IMR-90 (cell line): Measurements from ENCODE around the gene RUFY2. TPM values are rescaled to one million over a fixed set of nuclear protein-coding genes. Genes with fewer than 3 reads are reported as not detected.

Experiments used
- ATAC-seq: fragments of 200-7000 bp; cut with Tn5 transposase; 2 replicates; pipeline ENCODE4 v1.9.1; 2020; ENCODE audit warnings: low read depth, mild to moderate bottlenecking, moderate library complexity
- BruUV-seq: library from RNA; stranded (reverse); fragments of 400-500 nt; replicated peaks from 2 replicates; lab custom pipeline; 2021; lab: Mats Ljungman, UMichigan
- CTCF ChIA-PET: fragments of 300-600 bp; formaldehyde crosslinking; extraction: SDS; loops from one replicate; lab custom pipeline; 2021; ENCODE audit warnings: antibody characterized with exemption; lab: Yijun Ruan, JAX
- POLR2A ChIA-PET: fragments of 300-600 bp; sonication (Branson Sonifier 250); formaldehyde crosslinking; loops from one replicate; lab custom pipeline; 2022; ENCODE audit warnings: antibody characterized with exemption; ENCODE audit not compliant: unreplicated experiment; lab: Charles Lee
- DNase-seq: peaks from one replicate; pipeline ENCODE4 v3.0.0; 2013
- H2AFZ ChIP-seq: replicated peaks from 2 replicates; pipeline ENCODE3; 2013; ENCODE audit warnings: low read length, mild to moderate bottlenecking; ENCODE audit not compliant: poor library complexity
- H2AK5ac ChIP-seq: 2 replicates; pipeline ENCODE4 v1.6.1; 2013; ENCODE audit warnings: low read depth, low read length, inconsistent platforms
- H2AK9ac ChIP-seq: replicated peaks from 2 replicates; pipeline ENCODE3; 2013; ENCODE audit warnings: mild to moderate bottlenecking, low read depth, low read length, moderate library complexity; ENCODE audit not compliant: poor library complexity
- H2BK120ac ChIP-seq: 2 replicates; pipeline ENCODE4 v1.6.1; 2013; ENCODE audit warnings: low read depth, low read length, inconsistent platforms
- H2BK15ac ChIP-seq: 3 replicates; pipeline ENCODE4 v1.6.1; 2013; ENCODE audit warnings: low read depth, low read length, inconsistent platforms
- H2BK20ac ChIP-seq: 2 replicates; pipeline ENCODE4 v1.6.1; 2013; ENCODE audit warnings: low read depth, mild to moderate bottlenecking, inconsistent platforms, low read length, moderate library complexity
- H2BK5ac ChIP-seq: 2 replicates; pipeline ENCODE4 v1.6.1; 2013; ENCODE audit warnings: mild to moderate bottlenecking, low read depth, low read length, inconsistent platforms; ENCODE audit not compliant: poor library complexity, severe bottlenecking
- H3K14ac ChIP-seq: replicated peaks from 2 replicates; pipeline ENCODE4 v1.6.1; 2013; ENCODE audit warnings: low read depth, low read length, inconsistent platforms
- H3K18ac ChIP-seq: 2 replicates; pipeline ENCODE4 v1.6.1; 2013; ENCODE audit warnings: low read depth, low read length, control low read depth
- H3K23ac ChIP-seq: 2 replicates; pipeline ENCODE4 v1.6.1; 2013; ENCODE audit warnings: low read depth, low read length, inconsistent platforms
- H3K27ac ChIP-seq: 2 replicates; pipeline ENCODE4 v1.5.1; 2013; ENCODE audit warnings: mild to moderate bottlenecking, control low read depth, low read length; ENCODE audit not compliant: insufficient read depth
- H3K27me3 ChIP-seq: 2 replicates; pipeline ENCODE4 v1.6.1; 2013; ENCODE audit warnings: low read length; ENCODE audit not compliant: control insufficient read depth, insufficient read depth
- H3K36me3 ChIP-seq: 2 replicates; pipeline ENCODE4 v1.6.1; 2013; ENCODE audit warnings: low read length, mixed read lengths; ENCODE audit not compliant: control insufficient read depth, insufficient read depth
- H3K4ac ChIP-seq: 2 replicates; pipeline ENCODE4 v1.6.1; 2013; ENCODE audit warnings: low read depth, low read length, inconsistent platforms
- H3K4me1 ChIP-seq: 2 replicates; pipeline ENCODE4 v1.6.1; 2013; ENCODE audit warnings: low read length, mixed read lengths; ENCODE audit not compliant: control insufficient read depth, insufficient read depth
- H3K4me2 ChIP-seq: 2 replicates; pipeline ENCODE4 v1.6.1; 2013; ENCODE audit warnings: low read depth, mild to moderate bottlenecking, control low read depth, low read length, moderate library complexity
- H3K4me3 ChIP-seq: 2 replicates; pipeline ENCODE4 v1.5.1; 2013; ENCODE audit warnings: low read depth, mild to moderate bottlenecking, control low read depth, low read length, moderate library complexity; ENCODE audit not compliant: insufficient read depth
- H3K56ac ChIP-seq: 2 replicates; pipeline ENCODE4 v1.6.1; 2013; ENCODE audit warnings: low read length, inconsistent platforms; ENCODE audit not compliant: insufficient read depth; ENCODE audit errors: extremely low read depth
- H3K79me1 ChIP-seq, 2 experiments: 2 replicates each; pipeline ENCODE4 v1.6.1; 2013; ENCODE audit warnings: low read length in 2 of 2, inconsistent platforms in 1 of 2, low read depth in 1 of 2
- H3K9ac ChIP-seq: 2 replicates; pipeline ENCODE4 v1.6.1; 2013; ENCODE audit warnings: low read depth, low read length, control low read depth
- H3K9me1 ChIP-seq: 2 replicates; pipeline ENCODE4 v1.6.1; 2013; ENCODE audit warnings: low read length, inconsistent platforms; ENCODE audit not compliant: insufficient read depth
- H3K9me3 ChIP-seq: 2 replicates; pipeline ENCODE4 v1.6.1; 2013; ENCODE audit warnings: low read length; ENCODE audit not compliant: control insufficient read depth, insufficient read depth
- H4K20me1 ChIP-seq: 2 replicates; pipeline ENCODE4 v1.6.1; 2013; ENCODE audit warnings: low read length, inconsistent platforms; ENCODE audit not compliant: insufficient read depth
- H4K5ac ChIP-seq: 2 replicates; pipeline ENCODE4 v1.6.1; 2013; ENCODE audit warnings: mild to moderate bottlenecking, low read depth, low read length, control low read depth
- H4K8ac ChIP-seq, 2 experiments: 2 replicates each; pipeline ENCODE4 v1.6.1; 2013; ENCODE audit warnings: low read depth in 2 of 2, low read length in 2 of 2, control low read depth in 1 of 2, inconsistent platforms in 1 of 2
- H4K91ac ChIP-seq: 2 replicates; pipeline ENCODE4 v1.6.1; 2013; ENCODE audit warnings: low read depth, low read length, inconsistent platforms; ENCODE audit not compliant: insufficient read depth
- BHLHE40 ChIP-seq: fragments of 150-350 bp; IDR thresholded peaks from 2 replicates; pipeline ENCODE4 v1.6.1; 2016; ENCODE audit warnings: mild to moderate bottlenecking, low read depth, low read length
- FOS ChIP-seq: fragments of 150-350 bp; IDR thresholded peaks from 2 replicates; pipeline ENCODE4 v1.6.1; 2016; ENCODE audit warnings: low read depth, low read length
- MAFK ChIP-seq: IDR thresholded peaks from 2 replicates; pipeline ENCODE4 v1.6.1; 2012; ENCODE audit warnings: low read depth, low read length, improper control_type of control experiment
- RAD21 ChIP-seq: IDR thresholded peaks from 2 replicates; pipeline ENCODE4 v1.6.1; 2012; ENCODE audit warnings: low read length, improper control_type of control experiment
- WGBS, 2 experiments: methylation state at CpG; one replicate each; pipeline versions ENCODE4 v1.1.5 to v1.1.7; 2013; ENCODE audit warnings: missing lambda C conversion rate in 2 of 2; ENCODE audit not compliant: insufficient read length in 1 of 2; ENCODE audit errors: extremely low coverage in 2 of 2; 5-methylcytosine and 5-hydroxymethylcytosine counted together
- dilution Hi-C: fragments of 300-500 bp; cut with HindIII; formaldehyde crosslinking; loops from one replicate; pipeline ENCODE4 v1.14.3; 2018; ENCODE audit warnings: low sequenced_read_pairs; ENCODE audit not compliant: unreplicated experiment
- in situ Hi-C: fragments of 300-500 bp; cut with MboI; formaldehyde crosslinking; loops from 3 replicates; pipeline ENCODE4 v1.14.3; 2019; ENCODE audit warnings: low sequenced_read_pairs, inconsistent platforms, mixed read lengths
- intact Hi-C: fragments of 100-400 bp; cut with micrococcal nuclease; formaldehyde crosslinking; loops from 2 replicates; pipeline ENCODE4 v1.10.0; 2022
- polyA plus RNA-seq, 3 experiments: library from polyadenylated mRNA; depleted of rRNA; stranded (reverse); fragments of >200 nt; gene quantifications; 2 replicates each; pipeline ENCODE4 v1.2.3, GENCODE V29; 2012; ENCODE audit warnings: low replicate concordance in 1 of 3
- total RNA-seq: library from RNA; depleted of rRNA; stranded (reverse); fragments of >200 nt; gene quantifications from 2 replicates; pipeline ENCODE4 v1.2.3, GENCODE V29; 2012
- TF ChIP-seq, protein P1 (sequence below): fragments of 150-350 bp; IDR thresholded peaks from 2 replicates; pipeline ENCODE4 v1.6.1; 2016; ENCODE audit warnings: low read depth, mild to moderate bottlenecking, low read length, moderate library complexity, borderline replicate concordance

Gene RUFY2
- total and polyA plus RNA-seq, 2 of the 4 experiments (the other 2 are of a cell fraction), result 6.7 to 6.8 TPM

DNA sequence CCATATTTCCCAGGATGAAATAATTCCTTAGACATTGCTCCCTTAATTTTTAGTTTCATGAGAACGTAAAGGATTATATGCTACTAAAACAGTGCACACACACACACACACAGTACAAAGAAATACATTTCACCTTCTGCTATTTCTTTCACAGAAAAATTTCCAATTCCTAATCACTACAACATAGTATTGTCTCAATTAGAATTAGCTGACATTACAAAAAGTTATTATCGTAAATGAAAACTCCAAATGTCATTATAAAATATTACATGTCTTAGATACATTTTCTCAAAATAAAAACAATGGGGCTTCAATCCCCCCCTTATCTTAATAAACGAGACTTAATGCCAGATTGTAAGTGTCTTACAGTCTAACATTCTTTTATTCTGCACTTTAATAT, 12.3 kb upstream of the RUFY2 start:
- no peak overlapping the region for H3K4ac ChIP-seq
- no peaks in the 10 kb centered on the region for H3K9me3 ChIP-seq
- H3K14ac ChIP-seq, result no peak overlapping the region
- no peak overlapping the region for H3K4me3 ChIP-seq
- no peak overlapping the region for H3K27ac ChIP-seq
- H2AK9ac ChIP-seq, result no peak overlapping the region
- H2BK5ac ChIP-seq, result no peak overlapping the region
- POLR2A ChIA-PET, result no interaction called here
- no peaks in the 10 kb centered on the region for H3K4me1 ChIP-seq
- no peak for DNase-seq
- H3K18ac ChIP-seq, result no peak overlapping the region
- H3K4me2 ChIP-seq, result no peak overlapping the region
- H4K20me1 ChIP-seq, result no peaks in the 10 kb centered on the region
- no peaks in the 10 kb centered on the region for H3K27me3 ChIP-seq
- BruUV-seq, result no TSS peak
- no peak overlapping the region for H4K5ac ChIP-seq
- in situ Hi-C loops (no loop called here), dilution Hi-C loops (no loop called here), intact Hi-C loops (no loop called here)
- H4K8ac ChIP-seq, result no peak overlapping the region
- no peak overlapping the region for H2AFZ ChIP-seq
- H3K23ac ChIP-seq, result no peak overlapping the region
- H3K79me1 ChIP-seq, result no peaks in the 10 kb centered on the region
- H2AK5ac ChIP-seq, result no peak overlapping the region
- H2BK120ac ChIP-seq, result no peak overlapping the region
- H2BK20ac ChIP-seq, result no peak overlapping the region
- no peak for TF ChIP-seq BHLHE40
- TF ChIP-seq, protein P1, sequence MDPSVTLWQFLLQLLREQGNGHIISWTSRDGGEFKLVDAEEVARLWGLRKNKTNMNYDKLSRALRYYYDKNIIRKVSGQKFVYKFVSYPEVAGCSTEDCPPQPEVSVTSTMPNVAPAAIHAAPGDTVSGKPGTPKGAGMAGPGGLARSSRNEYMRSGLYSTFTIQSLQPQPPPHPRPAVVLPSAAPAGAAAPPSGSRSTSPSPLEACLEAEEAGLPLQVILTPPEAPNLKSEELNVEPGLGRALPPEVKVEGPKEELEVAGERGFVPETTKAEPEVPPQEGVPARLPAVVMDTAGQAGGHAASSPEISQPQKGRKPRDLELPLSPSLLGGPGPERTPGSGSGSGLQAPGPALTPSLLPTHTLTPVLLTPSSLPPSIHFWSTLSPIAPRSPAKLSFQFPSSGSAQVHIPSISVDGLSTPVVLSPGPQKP, result no peak
- peak; percentile 74 for TF ChIP-seq MAFK
- TF ChIP-seq RAD21, result no peak
- TF ChIP-seq FOS, result no peak
- H3K56ac ChIP-seq, result no peak overlapping the region
- no peak overlapping the region for H3K9ac ChIP-seq
- whole genome bisulfite sequencing, 2 experiments, result no CpG with 5 or more reads among the region's 3 CpGs
- no peak for ATAC-seq
- CTCF ChIA-PET, result no interaction called here
- H3K36me3 ChIP-seq, result peaks cover 4% of the 10 kb centered on the region; the same call in 1 of the 2 replicates
- no peak overlapping the region for H4K91ac ChIP-seq
- 0 out of 2 replicates have a peak, but pooled peaks cover under 1% of the 10 kb centered on the region for H3K9me1 ChIP-seq
- H2BK15ac ChIP-seq, result no peak overlapping the region
